Adrenal gland (tissue), 12 donors: ENCODE measurements around the gene ERBB3. TPM values are rescaled to one million over a fixed set of nuclear protein-coding genes. Genes with fewer than 3 reads are reported as not detected.

Experiments
- DNase-seq, 7 donors: peaks; one replicate each; pipeline ENCODE4 v3.0.0-alpha.2; 2019 to 2020
- H3K27ac ChIP-seq, 5 donors: fragments of 200-600 bp; sonication (generic) in 4 of 5; 1 replicate in 3 of 5; 2 replicates in 2 of 5; pipeline versions ENCODE4 v1.5.1 to v1.8.0; 2016 to 2020; ENCODE audit warnings: mild to moderate bottlenecking in 1 of 5
- H3K27me3 ChIP-seq: fragments of 200-600 bp; 2 replicates; pipeline ENCODE4 v1.8.0; 2021
- H3K36me3 ChIP-seq, 2 donors: fragments of 200-600 bp; replicated peaks in 1 of 2; 1 replicate in 1 of 2; 2 replicates in 1 of 2; pipeline versions ENCODE4 v1.5.1 to v1.8.0; 2018 to 2022
- H3K4me1 ChIP-seq, 2 donors: fragments of 200-600 bp; replicated peaks in 1 of 2; 1 replicate in 1 of 2; 2 replicates in 1 of 2; pipeline versions ENCODE4 v1.5.1 to v1.8.0; 2018 to 2021
- H3K4me3 ChIP-seq, 4 donors: fragments of 200-600 bp; sonication (generic) in 3 of 4; one replicate each; pipeline ENCODE4 v1.5.1; 2016 to 2018
- H3K9me3 ChIP-seq, 3 donors: fragments of 200-600 bp; sonication (generic) in 1 of 3; replicated peaks in 1 of 3; 1 replicate in 2 of 3; 2 replicates in 1 of 3; pipeline versions ENCODE4 v1.5.1 to v1.8.0; 2016 to 2021
- POLR2A ChIP-seq, 2 donors: fragments of 450-650 bp; IDR thresholded peaks; one replicate each; pipeline ENCODE4 v1.6.1; 2017; ENCODE audit warnings: antibody characterized with exemption in 2 of 2, mild to moderate bottlenecking in 2 of 2, moderate library complexity in 1 of 2
- WGBS, 4 donors: extraction: QIAGEN DNeasy Blood & Tissue Kit in 2 of 4; methylation state at CpG; one replicate each; pipeline versions ENCODE4 v1.1.5 to v1.1.7; 2013 to 2017; 5-methylcytosine and 5-hydroxymethylcytosine counted together
- intact Hi-C, 2 donors: fragments of 100-400 bp; cut with DNase I; formaldehyde crosslinking; loops; one replicate each; pipeline versions ENCODE4 v1.14.1 to v1.15.0; 2022 to 2023
- polyA plus RNA-seq, 3 donors: library from polyadenylated mRNA; stranded (reverse); fragments of 200-250 nt in 2 of 3; fragments of 350-450 nt in 1 of 3; fragmentation: Illumina TruSeq in 1 of 3; extraction: RNeasy Lipid Tissue Mini Kit (QIAGEN cat#74804) in 1 of 3; gene quantifications; one replicate each; pipeline ENCODE4 v1.2.3, GENCODE V29; 2013 to 2014
- total RNA-seq, 9 donors: library from RNA; depleted of rRNA in 4 of 9; stranded (reverse); fragments of >200 nt in 4 of 9; fragments of 120-200 nt in 1 of 9; fragmentation: NEBNext Ultra II Directional in 1 of 9; extraction: Animal tissue kit (Norgen Biotek cat#: 25700) in 1 of 9; gene quantifications; one replicate each; pipeline versions ENCODE4 v1.1.0 to v1.2.4, GENCODE V29; 2013 to 2023
- TF ChIP-seq, protein P1 (sequence below), 6 experiments: fragments of 450-650 bp in 4 of 6; fragments of 200-600 bp in 2 of 6; sonication (generic) in 1 of 6; IDR thresholded peaks; 1 replicate in 5 of 6; 2 replicates in 1 of 6; pipeline versions ENCODE4 v1.5.1 to v1.8.0; 2016 to 2021; ENCODE audit warnings: antibody characterized with exemption in 6 of 6, mild to moderate bottlenecking in 2 of 6, moderate library complexity in 1 of 6
- donor health status: healthy with polysubstance abuse.
- donor health status: Bipolar disorder and iron deficiency.
- donor health status: DM: yes; HTN: yes; CAD: no.
- donor health status: DM: no; HTN: no; CAD: no.
- donor health status: DM: no; HTN: no; CAD: no.
- donor health status: DM: yes; HTN: yes; CAD: no.

Gene ERBB3
- total and polyA plus RNA-seq, 12 donors: 1.3 to 25.7 (median 1.9) TPM

GRCh38 chr12:56102683-56103065 lies 22.7 kb downstream of the ERBB3 start:
- Histone ChIP-seq H3K36me3 (peaks cover 0 to 11% of the 10 kb centered on the region in 2 donors), H3K4me3 (no peak overlapping the region), H3K27me3 (no peaks in the 10 kb centered on the region), H3K9me3 (no peaks in the 10 kb centered on the region), H3K27ac (no peak overlapping the region), H3K4me1 (peaks cover 17 to 20% of the 10 kb centered on the region in 2 donors)
- intact Hi-C loops: loop anchor here in 1 of 2 donors (5.0 kb wide), 1 partner anchor 50 kb away; no protein-coding TSS in a partner anchor
- WGBS, 4 donors: 79 to 92% (median 88%) methylated on average over 1 of the region's 1 CpG
- DNase-seq: no peak
- TF ChIP-seq, protein P1, sequence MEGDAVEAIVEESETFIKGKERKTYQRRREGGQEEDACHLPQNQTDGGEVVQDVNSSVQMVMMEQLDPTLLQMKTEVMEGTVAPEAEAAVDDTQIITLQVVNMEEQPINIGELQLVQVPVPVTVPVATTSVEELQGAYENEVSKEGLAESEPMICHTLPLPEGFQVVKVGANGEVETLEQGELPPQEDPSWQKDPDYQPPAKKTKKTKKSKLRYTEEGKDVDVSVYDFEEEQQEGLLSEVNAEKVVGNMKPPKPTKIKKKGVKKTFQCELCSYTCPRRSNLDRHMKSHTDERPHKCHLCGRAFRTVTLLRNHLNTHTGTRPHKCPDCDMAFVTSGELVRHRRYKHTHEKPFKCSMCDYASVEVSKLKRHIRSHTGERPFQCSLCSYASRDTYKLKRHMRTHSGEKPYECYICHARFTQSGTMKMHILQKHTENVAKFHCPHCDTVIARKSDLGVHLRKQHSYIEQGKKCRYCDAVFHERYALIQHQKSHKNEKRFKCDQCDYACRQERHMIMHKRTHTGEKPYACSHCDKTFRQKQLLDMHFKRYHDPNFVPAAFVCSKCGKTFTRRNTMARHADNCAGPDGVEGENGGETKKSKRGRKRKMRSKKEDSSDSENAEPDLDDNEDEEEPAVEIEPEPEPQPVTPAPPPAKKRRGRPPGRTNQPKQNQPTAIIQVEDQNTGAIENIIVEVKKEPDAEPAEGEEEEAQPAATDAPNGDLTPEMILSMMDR (IDR thresholded peaks at IDR 0.05): no peak
- TF ChIP-seq POLR2A (IDR thresholded peaks at IDR 0.05): no peak

DNA sequence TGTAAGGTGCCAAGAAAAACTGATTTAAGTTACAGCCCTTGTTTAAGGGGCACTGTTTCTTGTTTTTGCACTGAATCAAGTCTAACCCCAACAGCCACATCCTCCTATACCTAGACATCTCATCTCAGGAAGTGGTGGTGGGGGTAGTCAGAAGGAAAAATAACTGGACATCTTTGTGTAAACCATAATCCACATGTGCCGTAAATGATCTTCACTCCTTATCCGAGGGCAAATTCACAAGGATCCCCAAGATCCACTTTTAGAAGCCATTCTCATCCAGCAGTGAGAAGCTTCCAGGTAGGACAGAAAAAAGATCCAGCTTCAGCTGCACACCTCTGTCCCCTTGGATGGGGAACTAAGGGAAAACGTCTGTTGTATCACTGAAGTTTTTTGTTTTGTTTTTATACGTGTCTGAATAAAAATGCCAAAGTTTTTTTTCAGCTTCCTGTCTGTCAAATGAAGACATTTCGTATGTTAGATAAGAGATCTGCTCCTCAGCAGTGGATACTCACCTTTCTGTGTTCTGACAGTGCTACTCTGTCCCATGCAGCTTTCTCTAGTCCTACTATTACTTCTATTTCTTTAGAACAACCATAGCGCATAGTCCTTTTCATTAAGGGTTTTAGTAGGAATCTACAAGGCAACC lies 23.2 kb downstream of the ERBB3 start:
- TF ChIP-seq POLR2A (IDR thresholded peaks at IDR 0.05): no peak
- TF ChIP-seq, protein P1 (IDR thresholded peaks at IDR 0.05): no peak
- no peak for DNase-seq
- intact Hi-C loops: loop anchor here in 1 of 2 donors (5.0 kb wide), 1 partner anchor 51 kb away; no protein-coding TSS in a partner anchor
- H3K36me3 ChIP-seq: peaks cover 0 to 16% of the 10 kb centered on the region in 2 donors
- H3K4me3 ChIP-seq: peak overlapping the region in 1 of 4 donors; percentile 93
- peaks cover 17 to 20% of the 10 kb centered on the region in 2 donors for H3K4me1 ChIP-seq
- WGBS, 4 donors: 58 to 64% (median 60%) methylated on average over 6 of the region's 6 CpGs
- H3K27ac ChIP-seq: peak overlapping the region in 1 of 5 donors; percentile 79
- H3K9me3 ChIP-seq: no peaks in the 10 kb centered on the region
- H3K27me3 ChIP-seq: no peaks in the 10 kb centered on the region

DNA sequence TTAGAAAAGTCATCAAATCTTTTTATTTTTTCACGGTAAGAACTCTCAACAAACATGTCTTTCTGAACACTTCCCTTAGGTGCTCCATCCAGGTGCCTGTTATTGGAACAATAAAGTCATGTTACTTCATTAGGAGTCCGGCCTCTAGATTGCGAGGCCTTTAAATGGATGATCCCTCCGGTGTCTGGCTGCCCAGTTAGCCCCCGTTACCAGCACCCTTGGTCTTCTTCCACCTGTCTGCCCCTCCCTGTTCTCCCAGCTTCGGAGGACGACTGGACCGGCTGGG lies 23.8 kb downstream of the ERBB3 start:
- peak overlapping the region in 3 of 4 donors; percentile 54 to 96 (median 93) for H3K4me3 ChIP-seq
- peak overlapping the region in 4 of 5 donors; percentile 43 to 93 (median 74) for H3K27ac ChIP-seq
- intact Hi-C loops: loop anchor here in 1 of 2 donors (5.0 kb wide), 1 partner anchor 51 kb away; no protein-coding TSS in a partner anchor
- no peaks in the 10 kb centered on the region for H3K27me3 ChIP-seq
- peaks cover 17 to 20% of the 10 kb centered on the region in 2 donors for H3K4me1 ChIP-seq
- H3K9me3 ChIP-seq: no peaks in the 10 kb centered on the region
- no peak for DNase-seq
- WGBS, 4 donors: 0 to 3% (median 1%) methylated on average over 8 of the region's 8 CpGs
- TF ChIP-seq, protein P1 (IDR thresholded peaks at IDR 0.05): no peak
- TF ChIP-seq POLR2A (IDR thresholded peaks at IDR 0.05): no peak
- H3K36me3 ChIP-seq: peaks cover 0 to 22% of the 10 kb centered on the region in 2 donors

- peak; percentile 97 to 99 (median 98) for DNase-seq
- WGBS, 4 donors: 0 to 1% (median 0%) methylated on average over 21 to 60 of the region's 60 CpGs
- intact Hi-C loops: loop anchor here in 1 of 2 donors (5.0 kb wide), 1 partner anchor 52 kb away; no protein-coding TSS in a partner anchor
- Histone ChIP-seq H3K4me1 (peaks cover 17 to 20% of the 10 kb centered on the region in 2 donors), H3K36me3 (peaks cover 0 to 27% of the 10 kb centered on the region in 2 donors), H3K9me3 (no peaks in the 10 kb centered on the region), H3K4me3 (peak within 1 kb of the TSS; percentile 20 to 98 (median 94)), H3K27ac (peak within 1 kb of the TSS in 4 of 5 donors; percentile 59 to 93 (median 76)), H3K27me3 (no peaks in the 10 kb centered on the region)
- TF ChIP-seq, protein P1 (IDR thresholded peaks at IDR 0.05): no peak
- peak; percentile 81 to 87 for TF ChIP-seq POLR2A (IDR thresholded peaks at IDR 0.05)
These were observed 24.3 kb downstream of the ERBB3 start, which contains the start of gene PA2G4 for GRCh38 chr12:56104109-56104814. Gene PA2G4 (plus strand): TSS chr12:56104559. CDS start chr12:56104738, 179 bp downstream.
